ENCODE results near the gene RAD23B.

The RAD23B gene

DNA sequence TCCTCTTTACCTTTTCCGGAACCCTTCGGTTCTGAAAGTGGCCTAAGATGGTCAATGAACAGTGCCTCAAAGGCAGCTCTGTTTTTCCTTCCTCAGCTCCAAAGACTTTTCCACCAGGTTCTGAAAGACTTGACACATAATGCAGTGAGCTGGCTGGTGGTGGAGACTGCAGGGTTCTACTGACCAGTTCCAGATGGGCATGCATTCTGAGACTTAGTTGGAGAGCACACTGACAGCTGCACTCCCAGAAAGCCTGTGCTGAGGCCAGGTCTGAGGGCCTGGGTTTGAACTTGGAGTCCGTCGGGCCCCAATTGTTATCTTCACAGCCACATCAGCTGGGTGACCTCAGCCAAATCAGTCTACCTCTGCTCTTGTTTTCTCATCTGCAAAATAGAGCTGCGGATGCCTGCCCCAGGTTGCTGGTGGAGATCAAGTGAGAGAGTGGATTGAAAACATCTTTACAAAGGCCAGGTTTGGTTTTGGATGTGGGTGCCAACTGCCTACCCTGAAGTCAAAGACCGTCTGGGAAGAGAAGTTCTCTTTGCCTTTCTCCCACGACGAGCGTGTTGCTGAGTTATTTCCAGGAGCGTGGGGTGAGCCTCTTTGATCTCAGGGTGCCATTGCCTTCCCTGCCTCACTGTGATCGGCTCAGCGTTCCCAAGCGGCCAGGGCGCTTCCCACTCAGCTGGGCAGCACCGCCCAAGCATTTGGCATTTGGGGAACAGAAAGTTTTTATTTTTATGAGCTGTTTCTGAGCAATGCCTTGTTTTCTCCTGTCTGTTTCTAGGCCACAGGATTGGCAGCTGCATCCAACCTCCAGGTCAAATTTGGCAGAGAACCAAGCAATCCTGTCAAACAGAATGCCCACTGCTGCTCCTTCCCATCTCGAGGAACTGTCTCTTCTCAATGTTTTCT is 54.9 kb downstream of the RAD23B start:
- DNase-seq: no peak

DNA sequence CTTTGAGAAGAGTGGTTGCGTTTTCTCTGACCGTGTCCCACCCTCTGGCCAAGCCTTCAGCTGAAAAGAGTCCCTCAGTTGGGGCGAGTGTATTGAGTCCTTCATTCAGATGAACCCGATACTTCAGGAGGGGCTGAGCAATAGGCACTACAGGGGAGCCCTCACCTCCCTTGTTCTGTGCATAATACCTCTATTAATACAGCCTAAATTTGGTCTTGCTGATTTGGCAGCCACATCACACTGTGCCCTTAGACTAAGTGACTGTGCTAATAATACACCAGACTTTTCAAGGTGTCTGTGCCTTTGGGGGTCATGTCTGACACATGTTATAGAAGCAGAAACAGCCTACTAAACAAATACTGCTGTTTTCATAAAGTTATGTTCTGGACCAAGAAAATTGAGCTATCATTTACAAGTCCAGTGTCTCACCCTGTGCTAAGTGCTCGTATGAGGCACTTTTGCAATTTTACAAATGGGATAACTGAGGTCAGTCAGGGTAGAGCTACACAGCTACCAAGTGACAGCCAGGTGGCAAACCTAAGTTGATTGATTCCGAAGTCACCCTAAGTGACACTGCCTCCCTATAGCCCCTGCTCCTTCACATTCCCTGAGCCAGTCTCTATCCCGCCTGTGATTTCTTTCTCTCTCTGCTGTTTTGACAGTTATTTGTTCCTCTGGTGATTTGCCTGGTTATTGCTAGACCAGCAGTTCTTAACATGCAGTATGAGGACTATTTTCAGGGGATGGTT is 56.0 kb downstream of the RAD23B start:
- no peak for DNase-seq

DNA sequence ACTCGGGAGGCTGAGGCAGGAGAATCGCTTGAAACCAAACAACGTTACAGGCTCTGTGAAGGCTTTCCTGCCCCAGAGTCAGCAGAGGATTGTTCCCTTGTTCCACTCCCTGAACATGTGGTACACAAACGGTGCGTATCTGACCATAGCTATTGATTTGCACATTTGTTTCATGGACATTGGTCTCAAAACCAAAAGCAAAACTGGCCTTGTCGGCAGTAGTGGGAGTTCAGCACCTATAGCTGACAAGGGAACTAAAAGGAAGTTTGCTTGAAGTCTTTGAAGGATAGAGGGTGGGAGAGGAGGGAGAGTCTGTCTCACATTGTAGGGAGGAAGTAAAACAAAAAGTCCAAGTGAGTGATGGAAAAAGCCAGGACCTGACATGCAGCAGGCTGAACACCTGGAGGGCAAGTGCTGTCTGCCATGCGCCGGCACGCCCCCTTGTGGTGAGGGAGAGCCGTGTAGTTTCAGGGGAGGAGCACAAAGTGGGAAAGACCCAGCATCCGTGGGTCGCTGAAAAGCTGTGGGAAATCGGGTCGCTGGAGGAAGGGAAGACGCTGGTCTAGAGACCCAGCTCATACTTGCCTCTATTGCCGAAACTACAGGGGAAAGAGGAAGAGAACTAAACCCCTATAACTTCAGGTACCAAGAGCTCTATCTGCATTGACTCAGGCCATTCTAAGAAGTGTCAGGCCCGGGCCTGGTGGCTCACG is 58.0 kb downstream of the RAD23B start:
- DNase-seq: peak in 1 of 2 experiments; percentile 21

DNA sequence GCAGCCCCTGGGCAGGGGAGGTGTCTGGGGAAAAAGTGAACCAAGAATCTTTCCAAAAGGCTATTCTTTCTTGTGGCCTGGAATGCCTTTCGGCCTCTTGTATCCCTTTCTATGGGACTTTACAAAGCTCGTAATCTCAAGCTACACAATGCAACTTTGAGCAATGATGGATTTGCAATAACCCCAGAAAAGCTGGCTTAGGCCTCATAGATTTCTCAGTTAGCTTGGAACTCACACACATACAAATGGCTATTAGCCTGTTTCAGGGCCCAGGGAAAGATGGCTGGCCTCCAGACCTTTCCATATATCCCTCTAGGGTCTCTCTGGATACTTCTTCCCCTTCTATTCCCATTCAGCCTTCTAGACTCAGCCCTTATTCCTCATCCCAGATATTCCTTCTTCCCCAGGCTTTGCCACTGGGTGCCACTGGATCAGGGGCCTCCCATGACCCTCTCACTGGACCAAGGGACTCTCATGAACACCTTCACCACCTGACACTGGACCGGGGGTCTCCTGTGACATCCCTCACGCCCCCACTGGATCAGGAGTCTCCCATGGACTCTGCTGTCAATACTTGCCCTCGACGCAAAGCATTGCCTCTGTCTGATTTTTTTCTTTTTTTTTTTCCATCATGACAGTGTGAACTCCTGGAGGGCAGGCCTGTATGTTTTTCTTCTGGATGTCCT is 59.5 kb downstream of the RAD23B start:
- DNase-seq: no peak

DNA sequence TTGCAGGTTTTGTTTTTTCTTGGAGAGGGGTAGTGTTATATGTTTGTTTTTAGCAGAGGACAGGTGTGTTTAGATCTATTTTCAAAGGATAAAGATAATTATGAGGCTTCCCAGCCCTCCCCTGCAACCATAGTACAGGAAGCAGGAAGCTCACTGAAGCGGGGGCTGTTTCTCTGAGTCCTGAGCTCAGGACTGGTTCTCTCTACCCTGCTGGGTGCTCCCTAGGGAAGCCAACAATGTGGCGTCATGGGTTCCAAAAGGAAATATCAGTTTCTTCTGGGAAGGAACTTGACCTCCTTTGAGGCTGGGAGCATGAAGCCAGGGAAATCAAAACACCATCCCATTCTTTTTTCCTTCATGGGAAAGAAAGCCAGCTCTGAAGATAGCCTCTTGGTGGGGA is 62.2 kb downstream of the RAD23B start:
- DNase-seq: no peak

DNA sequence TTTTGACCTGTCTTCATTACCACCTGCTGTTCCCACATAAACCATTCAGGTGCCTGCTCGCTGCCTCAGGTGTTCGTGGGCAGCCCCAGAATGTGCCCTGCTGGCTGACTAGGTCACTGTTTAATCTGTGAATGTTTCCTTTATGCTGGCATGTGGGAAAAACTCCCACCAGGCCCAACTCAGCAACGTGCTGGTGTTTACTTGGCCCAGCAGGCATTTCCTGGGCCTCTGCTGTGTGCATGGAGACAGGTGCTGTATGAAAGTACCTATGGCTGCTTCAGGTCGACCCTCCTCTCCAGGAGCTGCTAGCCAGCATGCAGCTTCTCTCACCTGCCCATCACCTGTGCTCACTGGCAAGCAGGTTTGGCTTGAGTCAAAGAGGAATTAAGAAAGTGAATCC is 65.8 kb downstream of the RAD23B start:
- DNase-seq: no peak

DNA sequence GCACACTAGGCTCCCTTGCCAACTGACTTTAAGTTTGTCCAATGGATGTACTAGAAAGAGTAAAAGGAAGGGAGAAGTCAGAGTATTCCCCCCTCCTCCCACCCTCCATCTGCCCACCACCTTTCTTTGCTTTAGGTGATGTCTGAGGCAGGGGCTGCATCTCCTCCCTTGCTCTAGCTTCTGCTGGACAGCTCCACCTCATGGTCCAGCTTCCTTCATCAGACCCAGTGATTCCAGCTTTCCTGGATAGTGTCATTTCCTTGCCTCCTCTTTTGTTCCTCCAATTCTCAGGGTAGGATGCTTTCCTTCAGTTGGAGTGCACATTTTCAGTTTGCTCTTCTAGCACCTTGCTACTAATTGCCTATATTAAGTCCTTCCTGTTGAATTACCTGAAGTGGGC is 67.4 kb downstream of the RAD23B start:
- DNase-seq: no peak

DNA sequence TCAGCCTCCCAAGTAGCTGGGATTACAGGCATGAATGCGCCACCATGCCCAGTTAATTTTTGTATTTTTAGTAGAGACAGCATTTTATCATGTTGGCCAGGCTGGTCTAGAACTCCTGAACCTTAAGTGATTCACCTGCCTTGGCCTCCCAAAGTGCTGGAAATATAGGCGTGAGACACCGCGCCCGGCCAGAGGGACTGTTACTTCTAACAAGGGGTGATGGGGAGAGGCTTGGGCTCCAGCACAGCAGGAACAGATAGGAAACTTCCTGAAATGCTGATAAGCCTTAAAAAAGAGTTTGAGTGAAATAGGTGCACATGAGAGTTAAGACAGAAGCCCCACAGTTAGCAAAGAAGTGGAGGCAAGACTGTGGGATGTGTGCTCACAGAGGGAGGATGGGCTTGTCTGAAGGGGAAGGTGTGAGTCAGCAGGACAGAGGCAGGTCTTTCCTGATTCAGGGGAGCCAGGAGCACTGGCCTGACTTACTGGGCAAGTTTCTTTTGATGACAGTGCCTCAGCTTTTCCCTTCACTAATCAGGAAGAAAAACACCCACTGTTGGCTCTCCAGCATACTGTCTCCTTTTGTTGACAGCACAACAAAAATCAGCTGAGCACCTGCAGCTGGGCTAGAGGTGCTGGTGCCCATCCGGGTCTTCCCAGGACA is 68.4 kb downstream of the RAD23B start:
- no peak for DNase-seq

DNA sequence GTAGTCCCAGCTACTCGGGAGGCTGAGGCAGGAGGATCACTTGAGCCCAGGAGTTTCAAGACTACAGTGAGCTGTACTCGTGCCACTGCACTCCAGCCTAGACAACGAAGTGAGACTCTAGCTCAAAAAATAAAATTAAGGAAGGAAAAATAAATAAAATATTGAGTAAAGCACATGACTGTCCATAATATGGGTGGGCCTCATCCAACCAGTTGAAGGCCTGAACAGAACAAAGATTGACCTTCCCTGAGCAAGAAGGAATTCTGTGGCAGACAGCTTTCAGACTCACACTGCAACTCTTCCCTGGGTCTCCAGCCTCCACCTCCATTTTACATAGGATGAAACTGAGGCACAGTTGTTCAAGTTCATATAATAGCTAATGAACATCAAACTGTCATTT is 72.3 kb downstream of the RAD23B start:
- no peak for DNase-seq

DNA sequence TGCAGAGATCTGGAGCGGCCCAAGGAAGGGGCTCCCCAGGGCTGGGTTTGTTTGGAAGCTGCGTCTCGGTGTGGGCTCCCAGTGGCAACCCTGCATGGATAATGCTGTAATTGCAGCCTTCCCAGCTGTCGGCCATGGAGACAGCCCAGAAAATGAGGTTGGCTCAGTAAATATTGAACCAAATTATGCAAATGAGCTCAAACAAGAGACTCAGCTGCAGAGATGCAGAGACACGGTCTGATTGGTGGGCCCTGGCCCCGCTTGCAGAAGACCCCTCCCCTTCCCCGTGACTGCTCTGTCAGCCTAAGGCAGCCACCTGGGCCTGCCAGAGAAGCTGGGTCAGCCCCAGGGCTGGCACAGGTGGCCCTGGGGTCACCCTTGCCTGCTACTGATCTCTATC is 75.9 kb downstream of the RAD23B start:
- no peak for DNase-seq

DNA sequence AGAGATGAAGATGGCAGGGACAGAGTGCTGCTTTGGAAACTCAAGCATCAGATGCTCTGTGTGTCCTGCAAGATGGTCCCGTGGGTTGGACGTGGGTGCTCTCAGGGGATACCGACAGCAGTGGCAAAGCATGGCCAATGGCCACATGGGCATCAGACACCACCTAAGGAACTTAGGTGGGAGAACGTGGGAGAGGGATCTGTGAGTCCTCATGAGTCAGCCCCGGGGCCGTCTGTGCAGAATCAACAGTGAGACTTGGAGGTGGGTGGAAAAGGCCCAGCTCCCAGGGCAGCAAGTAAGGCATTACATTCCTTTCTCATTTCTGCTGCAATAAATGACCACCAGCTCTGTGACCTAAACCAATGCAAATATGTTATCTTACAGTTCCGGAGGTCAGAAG is 77.0 kb downstream of the RAD23B start:
- no peak for DNase-seq

DNA sequence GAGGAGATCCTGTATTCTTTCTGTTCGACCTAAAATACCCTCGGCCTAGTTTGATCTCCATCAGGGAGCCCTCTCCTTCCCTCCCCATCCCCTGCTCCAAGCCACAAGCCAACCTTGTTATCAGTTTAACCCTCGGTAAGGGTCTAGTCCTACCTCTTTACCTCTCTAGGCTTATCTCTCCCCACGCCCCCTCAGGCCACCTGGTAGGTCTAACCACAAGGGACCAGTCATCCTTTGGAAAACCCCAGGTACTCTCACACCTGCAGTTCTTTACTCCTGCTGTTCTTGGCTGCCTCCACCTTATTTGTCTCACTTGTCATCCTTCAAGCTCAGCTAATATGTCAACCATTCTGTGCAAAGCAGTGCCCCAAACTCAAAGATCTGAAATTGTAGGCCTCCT is 78.7 kb downstream of the RAD23B start:
- no peak for DNase-seq

DNA sequence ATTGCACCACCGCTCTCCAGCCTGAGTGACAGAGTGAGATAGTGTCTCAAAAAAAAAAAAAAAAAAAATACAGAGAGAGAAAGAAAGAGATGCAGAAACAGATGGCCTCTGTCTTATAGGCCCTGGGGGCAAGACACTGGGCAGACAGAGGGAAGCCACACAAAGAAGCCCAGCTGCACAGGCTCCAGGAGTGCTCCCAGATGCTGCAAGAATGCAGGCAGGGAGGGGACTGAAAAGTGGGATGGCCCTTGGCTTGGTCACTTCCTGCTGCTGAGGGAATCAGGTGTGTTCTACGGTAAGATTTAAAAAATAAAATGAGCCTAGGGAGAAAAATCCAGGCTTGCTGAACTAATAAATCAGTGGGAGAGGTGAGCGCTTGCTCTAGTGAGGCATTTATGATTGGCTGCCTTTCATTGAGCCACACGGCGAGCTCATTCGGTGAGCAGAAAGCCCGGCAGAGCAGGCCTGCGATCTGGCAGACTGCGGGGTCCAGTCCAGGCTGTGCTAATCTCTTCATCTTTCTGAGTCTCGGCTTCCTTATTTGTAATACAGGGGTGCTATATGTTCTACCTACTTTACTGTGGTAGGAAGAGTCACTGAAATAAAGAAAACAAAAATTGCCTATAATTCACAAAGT is 80.6 kb downstream of the RAD23B start:
- DNase-seq: no peak

DNA sequence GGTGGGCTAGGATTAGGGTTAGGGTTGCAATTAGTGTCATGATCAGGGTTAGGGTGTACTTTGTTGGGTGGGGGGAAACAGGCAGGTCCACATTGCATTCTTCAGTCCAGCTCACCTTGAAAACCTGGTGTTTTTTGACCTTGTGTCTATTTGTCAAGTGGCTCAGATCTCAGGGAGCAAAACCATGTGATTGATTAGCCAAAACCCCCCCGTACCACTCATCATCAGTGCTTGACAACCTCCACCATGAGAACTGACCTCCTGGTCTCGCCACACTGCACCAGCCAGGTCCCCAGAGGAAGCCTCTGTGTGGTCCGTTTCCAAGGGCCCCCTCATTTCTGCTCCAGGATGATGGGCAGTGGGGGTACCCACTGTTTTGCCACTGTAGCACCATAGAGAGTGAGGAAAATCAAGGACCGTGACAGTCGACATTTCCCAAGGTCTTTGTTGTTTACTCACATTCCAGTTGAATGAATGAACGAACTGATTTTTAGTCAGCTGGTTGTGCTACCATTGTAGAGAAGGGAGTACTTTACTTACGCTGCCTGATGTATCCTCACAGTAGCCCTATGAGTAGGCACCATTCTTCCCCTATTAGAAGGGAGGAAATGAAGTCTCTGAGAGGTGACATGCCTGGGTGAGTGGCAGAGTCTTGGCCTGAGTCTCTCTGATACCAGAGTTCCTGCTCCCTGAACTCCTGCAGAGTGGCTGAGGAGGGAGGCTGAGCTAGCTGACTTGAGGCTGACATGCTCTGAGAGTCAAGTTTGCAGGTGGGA is 84.8 kb downstream of the RAD23B start:
- no peak for DNase-seq

DNA sequence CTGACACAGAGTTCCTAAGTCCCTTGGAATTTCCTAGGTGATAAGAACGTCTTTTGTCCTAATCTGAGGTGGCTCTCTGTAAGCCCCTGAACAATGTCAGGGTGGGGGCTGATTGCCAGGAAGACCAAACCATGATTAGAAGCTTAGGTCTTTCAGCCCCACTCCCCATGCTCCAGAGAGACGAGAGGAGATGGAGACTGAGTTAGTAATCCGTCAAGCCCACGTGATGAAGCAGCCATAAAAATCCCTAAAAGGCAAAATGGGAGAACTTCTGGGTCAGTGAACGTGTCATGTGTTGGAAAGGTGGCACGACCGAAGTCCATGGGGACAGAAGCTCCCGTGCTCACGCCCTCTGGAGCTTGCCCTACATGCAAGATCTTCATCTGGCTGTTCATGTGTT is 85.6 kb downstream of the RAD23B start:
- DNase-seq: no peak

DNA sequence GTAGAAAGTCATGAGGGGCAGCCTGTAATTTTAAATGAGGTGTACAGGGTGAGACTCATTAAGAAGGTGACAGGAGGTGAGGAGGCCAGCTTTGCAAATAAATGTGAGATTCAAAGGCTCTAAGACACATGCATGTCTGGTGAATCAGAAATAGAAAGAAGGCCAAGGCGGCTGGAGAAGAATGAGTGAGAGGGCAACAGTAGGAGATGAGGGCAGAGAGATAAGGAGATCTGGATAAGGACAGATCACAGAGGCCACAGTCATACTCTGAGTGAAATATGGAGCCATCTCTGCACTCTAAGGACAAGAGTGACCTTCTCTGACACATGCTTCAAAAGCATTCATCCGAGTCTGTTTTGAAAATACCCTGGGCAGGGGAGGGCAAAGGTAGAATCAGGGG is 90.7 kb downstream of the RAD23B start:
- DNase-seq: no peak

DNA sequence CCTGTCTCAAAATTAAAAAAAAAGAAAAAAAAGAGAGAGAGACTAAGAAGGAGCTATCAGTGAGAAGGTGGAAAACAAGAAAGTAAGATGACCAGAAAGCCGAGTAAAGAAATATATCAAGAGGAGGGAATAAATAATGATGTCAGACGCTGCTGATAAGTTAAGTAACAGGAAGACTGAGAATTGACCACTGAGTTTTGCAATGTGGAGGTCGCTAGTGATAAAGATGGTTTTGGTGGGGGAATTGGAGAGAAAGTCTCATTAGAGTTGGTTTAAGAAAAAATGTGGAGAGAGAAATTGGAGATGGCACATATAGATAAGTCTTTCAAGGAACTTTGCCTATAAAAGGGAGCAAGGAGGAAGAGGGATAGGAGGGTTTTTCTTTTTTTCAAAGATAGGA is 91.9 kb downstream of the RAD23B start:
- no peak for DNase-seq

DNA sequence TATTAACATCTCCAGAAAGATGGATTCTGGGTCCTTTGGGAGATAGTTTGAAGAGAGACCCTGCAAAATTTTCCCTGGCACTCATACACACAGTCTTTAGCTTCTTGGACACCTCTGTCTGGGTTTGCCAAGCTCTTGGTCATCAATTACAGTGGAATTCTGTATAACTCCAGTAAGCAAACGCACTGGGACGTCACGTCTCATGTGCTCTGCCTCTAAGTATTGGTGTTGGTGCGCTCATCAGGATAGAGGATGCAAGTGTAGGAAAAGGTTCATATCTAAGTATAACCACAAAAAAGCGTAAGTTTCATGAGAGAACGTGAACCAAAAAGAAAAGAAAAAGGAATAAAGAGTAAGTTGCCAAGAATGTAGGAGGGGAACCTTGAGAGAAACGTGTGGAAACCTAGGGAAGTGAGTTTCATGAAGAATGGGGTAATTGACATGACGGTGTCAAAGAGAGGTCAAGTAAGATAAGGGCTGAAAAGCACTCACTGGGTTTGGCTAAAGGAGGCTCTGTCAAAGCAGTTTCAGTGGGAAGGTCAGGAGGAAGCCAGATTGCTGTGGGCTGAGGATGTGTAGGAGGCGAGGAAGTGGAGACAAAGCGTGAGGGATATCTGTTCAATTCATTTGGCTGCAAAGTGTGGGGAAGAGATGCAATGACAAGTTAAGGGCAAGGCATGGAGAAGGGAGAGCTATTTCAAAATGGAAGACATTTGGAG is 92.7 kb downstream of the RAD23B start:
- no peak for DNase-seq

DNA sequence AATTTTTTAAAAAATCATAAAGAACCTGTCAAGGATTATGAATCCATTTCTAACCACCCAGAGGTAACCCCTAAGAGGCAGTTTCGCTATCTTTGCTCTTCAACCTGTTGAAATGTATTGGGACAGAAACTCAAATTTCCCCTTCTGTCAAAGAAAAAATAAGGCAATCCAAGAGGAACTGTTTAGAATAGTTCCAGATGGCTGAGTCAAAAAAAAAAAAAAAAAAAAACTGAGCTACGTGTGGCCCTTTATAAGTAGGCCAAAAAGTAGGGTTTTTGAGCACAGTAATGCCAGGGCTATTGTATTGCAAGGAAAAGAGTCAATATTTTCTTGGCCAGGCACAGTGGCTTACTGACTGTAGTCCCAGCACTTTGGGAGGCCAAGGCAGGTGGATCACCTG is 94.9 kb downstream of the RAD23B start:
- DNase-seq: no peak

Measured in NCI-H187 (cell line).